Gastroesophageal sphincter (tissue), 3 donors: ENCODE data around the gene VPS13D.

ENCODE experiments used
- CTCF ChIP-seq, 4 experiments: fragments of 200-600 bp in 2 of 4; fragments of 450-650 bp in 2 of 4; sonication (generic) in 1 of 4; IDR thresholded peaks; one replicate each; pipeline ENCODE4 v1.5.1; 2017 to 2019; ENCODE audit warnings: antibody characterized with exemption in 4 of 4, mild to moderate bottlenecking in 2 of 4, moderate library complexity in 2 of 4
- POLR2A ChIP-seq, 2 donors: fragments of 450-650 bp; IDR thresholded peaks; one replicate each; pipeline ENCODE4 v1.6.1; 2017; ENCODE audit warnings: antibody characterized with exemption in 2 of 2, mild to moderate bottlenecking in 2 of 2, moderate library complexity in 1 of 2
- POLR2AphosphoS5 ChIP-seq: sonication (generic); formaldehyde crosslinking; IDR thresholded peaks from one replicate; pipeline ENCODE4 v1.6.1; 2017; ENCODE audit warnings: antibody characterized with exemption

GRCh38 chr1:12552951-12553921 is 323.4 kb downstream of the VPS13D start:
- TF ChIP-seq CTCF (IDR thresholded peaks at IDR 0.05) (peak in 1 of 4 experiments; percentile 9), POLR2AphosphoS5 (peak; percentile 40), POLR2A (IDR thresholded peaks at IDR 0.05) (no peak)
